ENCODE measurements around the gene TGFBRAP1.
"Not testable (repeated sequence)": the region's sequence is repeated elsewhere in the genome, so short reads cannot be mapped to it uniquely, and the experiment has no call there.

The TGFBRAP1 gene

GRCh38 chr2:105269426-105269825 lies 60.1 kb downstream of the TGFBRAP1 start:
- DNase-seq, result no peak

- no peak for DNase-seq
Observed at GRCh38 chr2:105262651-105263091, 66.9 kb downstream of the TGFBRAP1 start.

GRCh38 chr2:105261061-105261460 lies 68.5 kb downstream of the TGFBRAP1 start:
- DNase-seq, result no peak

GRCh38 chr2:105258835-105259350 lies 70.6 kb downstream of the TGFBRAP1 start:
- DNase-seq, result no peak

GRCh38 chr2:105257981-105258380 lies 71.6 kb downstream of the TGFBRAP1 start:
- no peak for DNase-seq

GRCh38 chr2:105256431-105257047 lies 73.0 kb downstream of the TGFBRAP1 start:
- DNase-seq, result no peak

GRCh38 chr2:105255979-105256378 lies 73.6 kb downstream of the TGFBRAP1 start:
- DNase-seq, result no peak

GRCh38 chr2:105254531-105255210 lies 74.9 kb downstream of the TGFBRAP1 start:
- DNase-seq, result no peak

GRCh38 chr2:105252271-105252670 lies 77.3 kb downstream of the TGFBRAP1 start:
- no peak for DNase-seq

- DNase-seq, result not testable (repeated sequence)
Observed at GRCh38 chr2:105251016-105251648, 78.4 kb downstream of the TGFBRAP1 start.

GRCh38 chr2:105249891-105250290 lies 79.6 kb downstream of the TGFBRAP1 start:
- no peak for DNase-seq

- DNase-seq, result no peak
Observed at GRCh38 chr2:105249181-105249580, 80.4 kb downstream of the TGFBRAP1 start.

GRCh38 chr2:105248316-105249070 lies 81.0 kb downstream of the TGFBRAP1 start:
- DNase-seq, result no peak

- DNase-seq, result no peak
Observed at GRCh38 chr2:105244451-105244850, 85.1 kb downstream of the TGFBRAP1 start.

GRCh38 chr2:105243961-105244360 lies 85.6 kb downstream of the TGFBRAP1 start:
- no peak for DNase-seq

- DNase-seq, result no peak
Observed at GRCh38 chr2:105242286-105242993, 87.1 kb downstream of the TGFBRAP1 start.

GRCh38 chr2:105241443-105241842 lies 88.1 kb downstream of the TGFBRAP1 start, which contains the start of gene GPR45:
Gene GPR45 (plus strand): TSS chr2:105241743. CDS start chr2:105241859, 116 bp downstream.
- DNase-seq, result no peak

- DNase-seq, result no peak
Observed at GRCh38 chr2:105239924-105240323, 89.6 kb downstream of the TGFBRAP1 start.

- DNase-seq, result no peak
Observed at GRCh38 chr2:105238664-105239240, 90.8 kb downstream of the TGFBRAP1 start.

GRCh38 chr2:105237045-105237765 lies 92.3 kb downstream of the TGFBRAP1 start:
- no peak for DNase-seq

- DNase-seq, result no peak
Observed at GRCh38 chr2:105236060-105236424, 93.5 kb downstream of the TGFBRAP1 start.
